ENCODE measurements around the gene IRS4.

Gene IRS4

DNA sequence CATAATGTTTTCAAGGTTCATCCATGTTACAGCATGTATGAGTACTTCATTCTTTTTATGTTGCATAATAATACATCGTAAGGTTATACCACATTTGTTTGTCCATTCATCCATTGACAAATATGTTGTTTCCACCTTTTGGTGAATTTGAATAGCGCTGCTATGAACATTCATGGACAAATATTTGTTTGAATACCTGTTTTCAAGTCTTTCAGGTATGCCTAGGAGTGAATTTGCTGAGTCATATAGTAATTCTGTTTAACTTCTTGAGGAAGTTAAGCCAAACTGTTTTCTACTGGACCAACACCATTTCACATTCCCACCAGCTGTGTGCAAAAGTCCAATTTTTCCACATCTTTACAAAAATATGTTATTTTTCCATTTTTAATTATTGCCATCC, 31.5 kb downstream of the IRS4 start:
- TF ChIP-seq, protein P1, sequence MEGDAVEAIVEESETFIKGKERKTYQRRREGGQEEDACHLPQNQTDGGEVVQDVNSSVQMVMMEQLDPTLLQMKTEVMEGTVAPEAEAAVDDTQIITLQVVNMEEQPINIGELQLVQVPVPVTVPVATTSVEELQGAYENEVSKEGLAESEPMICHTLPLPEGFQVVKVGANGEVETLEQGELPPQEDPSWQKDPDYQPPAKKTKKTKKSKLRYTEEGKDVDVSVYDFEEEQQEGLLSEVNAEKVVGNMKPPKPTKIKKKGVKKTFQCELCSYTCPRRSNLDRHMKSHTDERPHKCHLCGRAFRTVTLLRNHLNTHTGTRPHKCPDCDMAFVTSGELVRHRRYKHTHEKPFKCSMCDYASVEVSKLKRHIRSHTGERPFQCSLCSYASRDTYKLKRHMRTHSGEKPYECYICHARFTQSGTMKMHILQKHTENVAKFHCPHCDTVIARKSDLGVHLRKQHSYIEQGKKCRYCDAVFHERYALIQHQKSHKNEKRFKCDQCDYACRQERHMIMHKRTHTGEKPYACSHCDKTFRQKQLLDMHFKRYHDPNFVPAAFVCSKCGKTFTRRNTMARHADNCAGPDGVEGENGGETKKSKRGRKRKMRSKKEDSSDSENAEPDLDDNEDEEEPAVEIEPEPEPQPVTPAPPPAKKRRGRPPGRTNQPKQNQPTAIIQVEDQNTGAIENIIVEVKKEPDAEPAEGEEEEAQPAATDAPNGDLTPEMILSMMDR (IDR thresholded peaks at IDR 0.05; ENCODE audit: control insufficient read depth, extremely low read depth, insufficient read depth), result no peak
- no peak overlapping the region for H3K4me3 ChIP-seq (ENCODE audit: low read depth, low read length)
- DNase-seq (ENCODE audit: low read depth), result peak; percentile 58

DNA sequence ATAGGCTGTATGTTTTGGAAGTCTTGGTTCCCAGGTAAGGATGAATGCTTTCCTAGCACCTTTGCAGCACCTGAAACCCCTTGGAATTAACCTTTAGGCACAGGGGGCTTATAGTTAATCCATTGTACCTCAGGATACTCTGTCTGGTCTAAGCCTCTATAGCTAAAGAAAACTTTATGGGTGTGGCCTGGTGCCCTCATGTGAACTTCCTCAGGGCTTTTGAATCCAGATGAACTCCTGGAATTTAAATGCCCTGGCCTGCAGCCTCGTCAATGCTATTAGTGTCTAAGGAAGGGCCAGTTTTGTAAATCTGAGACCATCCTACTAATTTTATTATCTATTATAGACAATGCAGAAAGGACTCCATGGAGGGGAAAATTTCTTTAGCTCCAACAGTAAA, 33.8 kb downstream of the IRS4 start:
- TF ChIP-seq, protein P1 (IDR thresholded peaks at IDR 0.05; ENCODE audit: control insufficient read depth, extremely low read depth, insufficient read depth), result no peak
- no peak overlapping the region for H3K4me3 ChIP-seq (ENCODE audit: low read depth, low read length)
- DNase-seq (ENCODE audit: low read depth), result no peak

DNA sequence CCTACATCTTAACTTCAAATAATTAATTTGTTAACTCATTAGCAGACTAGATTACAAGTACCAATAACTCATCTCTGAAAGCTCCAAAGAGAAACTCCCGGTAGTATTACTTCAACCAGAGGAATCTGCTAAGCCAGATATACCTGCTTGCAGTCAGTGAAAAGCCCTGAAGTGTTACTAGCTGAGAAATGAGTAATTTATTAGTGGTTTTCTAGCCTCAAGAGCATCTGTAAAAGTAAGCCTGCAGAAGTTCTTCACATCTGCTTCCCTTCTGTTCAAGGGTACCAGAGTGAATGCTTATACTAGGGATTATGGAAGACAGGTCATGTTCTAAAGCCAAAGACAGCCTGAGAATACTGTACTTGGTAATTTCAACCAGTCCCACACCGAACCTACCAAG, 34.7 kb downstream of the IRS4 start:
- TF ChIP-seq, protein P1 (IDR thresholded peaks at IDR 0.05; ENCODE audit: control insufficient read depth, extremely low read depth, insufficient read depth), result no peak
- no peak for DNase-seq (ENCODE audit: low read depth)
- no peak overlapping the region for H3K4me3 ChIP-seq (ENCODE audit: low read depth, low read length)

DNA sequence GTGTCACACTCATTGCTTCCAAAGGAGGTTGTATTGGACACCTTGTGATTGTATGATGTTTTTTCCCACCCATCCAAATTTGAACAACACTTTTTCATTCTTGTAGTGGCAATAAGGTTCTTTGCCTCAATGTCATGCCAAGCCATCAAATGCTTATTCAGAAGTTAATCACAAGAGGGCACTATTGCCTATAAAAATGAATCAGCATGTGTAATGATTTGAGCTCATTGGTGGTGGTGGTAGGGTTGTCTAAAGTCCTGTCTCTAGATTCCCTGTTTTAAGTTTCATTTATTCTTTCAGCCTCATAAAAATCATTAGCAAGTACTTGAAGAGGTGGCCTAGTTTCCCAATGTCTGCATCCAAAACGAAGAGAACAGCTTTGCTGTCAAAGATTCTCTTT, 37.0 kb downstream of the IRS4 start:
- H3K4me3 ChIP-seq (ENCODE audit: low read depth, low read length), result no peak overlapping the region
- DNase-seq (ENCODE audit: low read depth), result no peak
- TF ChIP-seq, protein P1 (IDR thresholded peaks at IDR 0.05; ENCODE audit: control insufficient read depth, extremely low read depth, insufficient read depth), result peak; percentile 33; the same call in 1 of the 2 replicates

DNA sequence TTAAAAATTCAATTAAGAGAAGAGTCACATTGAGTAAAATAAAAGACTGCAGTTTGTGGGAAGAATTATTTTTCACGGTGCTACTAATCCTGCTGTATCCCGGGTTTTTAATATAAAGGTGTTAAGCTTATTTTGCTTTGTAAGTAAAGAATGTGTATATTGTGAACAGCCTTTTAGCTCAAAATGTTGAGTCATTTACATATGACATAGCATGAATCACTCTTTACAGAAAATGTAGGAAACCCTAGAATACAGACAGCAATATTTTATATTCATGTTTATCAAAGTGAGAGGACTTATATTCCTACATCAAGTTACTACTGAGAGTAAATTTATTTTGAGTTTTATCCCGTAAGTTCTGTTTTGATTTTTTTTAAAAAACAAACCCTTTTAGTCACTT, 39.7 kb downstream of the IRS4 start:
- H3K4me3 ChIP-seq (ENCODE audit: low read depth, low read length), result no peak overlapping the region
- TF ChIP-seq, protein P1 (IDR thresholded peaks at IDR 0.05; ENCODE audit: control insufficient read depth, extremely low read depth, insufficient read depth), result no peak

More for the DNA sequence above, 39.7 kb downstream of the IRS4 start:
- no peak for DNase-seq (ENCODE audit: low read depth)

All from LNCaP clone FGC (cell line).